ENCODE data around the gene POLR3H.
A peak's percentile ranks its signal among the peaks of the same experiment; 100 is the strongest.

GRCh38 chr22:41535244-41535643, 9.0 kb downstream of the POLR3H start:
- TF ChIP-seq, protein P1, sequence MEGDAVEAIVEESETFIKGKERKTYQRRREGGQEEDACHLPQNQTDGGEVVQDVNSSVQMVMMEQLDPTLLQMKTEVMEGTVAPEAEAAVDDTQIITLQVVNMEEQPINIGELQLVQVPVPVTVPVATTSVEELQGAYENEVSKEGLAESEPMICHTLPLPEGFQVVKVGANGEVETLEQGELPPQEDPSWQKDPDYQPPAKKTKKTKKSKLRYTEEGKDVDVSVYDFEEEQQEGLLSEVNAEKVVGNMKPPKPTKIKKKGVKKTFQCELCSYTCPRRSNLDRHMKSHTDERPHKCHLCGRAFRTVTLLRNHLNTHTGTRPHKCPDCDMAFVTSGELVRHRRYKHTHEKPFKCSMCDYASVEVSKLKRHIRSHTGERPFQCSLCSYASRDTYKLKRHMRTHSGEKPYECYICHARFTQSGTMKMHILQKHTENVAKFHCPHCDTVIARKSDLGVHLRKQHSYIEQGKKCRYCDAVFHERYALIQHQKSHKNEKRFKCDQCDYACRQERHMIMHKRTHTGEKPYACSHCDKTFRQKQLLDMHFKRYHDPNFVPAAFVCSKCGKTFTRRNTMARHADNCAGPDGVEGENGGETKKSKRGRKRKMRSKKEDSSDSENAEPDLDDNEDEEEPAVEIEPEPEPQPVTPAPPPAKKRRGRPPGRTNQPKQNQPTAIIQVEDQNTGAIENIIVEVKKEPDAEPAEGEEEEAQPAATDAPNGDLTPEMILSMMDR (IDR thresholded peaks at IDR 0.05): peak; percentile 44
- TF ChIP-seq EZH2 (IDR thresholded peaks at IDR 0.05): no peak
- TF ChIP-seq EZH2phosphoT487 (IDR thresholded peaks at IDR 0.05): no peak
